ENCODE results near the gene HBP1. TPM values are rescaled to one million over a fixed set of nuclear protein-coding genes. Genes with fewer than 3 reads are reported as not detected.
A peak's percentile ranks its signal among the peaks of the same experiment; 100 is the strongest.
"Not testable (repeated sequence)": the region's sequence is repeated elsewhere in the genome, so short reads cannot be mapped to it uniquely, and the experiment has no call there.

HBP1 gene
- total RNA-seq, 1 donor from 2014 or later, result 152 TPM

- DNase-seq (ENCODE audit: low read depth in 2 of 2), result no peak
Observed at GRCh38 chr7:107185716-107186115, 16.9 kb downstream of the HBP1 start.

GRCh38 chr7:107186240-107186639, 17.4 kb downstream of the HBP1 start:
- no peak for DNase-seq (ENCODE audit: low read depth in 2 of 2)

GRCh38 chr7:107187774-107188173, 19.0 kb downstream of the HBP1 start:
- no peak for DNase-seq (ENCODE audit: low read depth in 2 of 2)

DNA sequence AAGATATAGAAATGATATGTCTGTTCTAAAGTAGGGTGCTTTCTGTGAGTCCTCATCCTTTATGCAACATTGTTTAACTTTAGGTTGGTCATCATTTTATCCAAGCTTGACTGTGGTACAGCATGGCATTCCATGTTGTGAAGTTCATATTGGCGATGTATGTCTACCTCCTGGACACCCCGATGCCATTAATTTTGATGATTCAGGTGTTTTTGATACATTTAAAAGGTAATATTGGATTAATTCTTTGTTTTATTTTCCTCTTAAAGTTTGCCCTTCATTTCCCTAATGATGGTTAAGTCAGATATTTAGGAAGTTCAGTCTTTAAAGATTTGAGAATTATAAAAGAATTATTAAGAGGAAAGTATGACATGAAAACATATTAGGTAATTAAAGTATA, 21.3 kb downstream of the HBP1 start:
- no peak for DNase-seq (ENCODE audit: low read depth in 2 of 2)

DNA sequence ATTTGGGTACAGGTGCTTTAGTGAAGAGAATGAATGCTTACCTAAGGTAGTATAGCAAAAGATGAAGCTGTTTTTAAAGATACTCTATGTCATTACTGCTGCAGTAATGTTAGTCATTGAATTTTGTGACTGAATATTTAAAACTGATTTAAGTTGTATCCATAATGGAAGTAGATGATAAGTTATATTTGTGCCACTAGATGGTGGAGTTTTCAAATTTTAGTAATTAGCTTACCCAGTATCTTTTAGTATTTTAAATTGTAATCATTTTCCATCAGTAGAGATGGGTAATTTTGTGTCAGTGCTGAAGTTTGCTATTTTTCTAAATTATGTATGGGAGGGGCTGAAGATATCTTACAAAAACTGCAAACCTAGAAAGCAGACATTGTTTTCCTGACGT, 25.2 kb downstream of the HBP1 start:
- no peak for DNase-seq (ENCODE audit: low read depth in 2 of 2)

- no peak for DNase-seq (ENCODE audit: low read depth in 2 of 2)
Observed at GRCh38 chr7:107196834-107197610, 28.2 kb downstream of the HBP1 start.

GRCh38 chr7:107201795-107202450, 33.1 kb downstream of the HBP1 start:
- peak; percentile 27 to 51 for DNase-seq (ENCODE audit: low read depth in 2 of 2)

- DNase-seq (ENCODE audit: low read depth in 2 of 2), result peak in 1 of 2 donors; percentile 9
Observed at GRCh38 chr7:107203607-107204006, 34.8 kb downstream of the HBP1 start.

DNA sequence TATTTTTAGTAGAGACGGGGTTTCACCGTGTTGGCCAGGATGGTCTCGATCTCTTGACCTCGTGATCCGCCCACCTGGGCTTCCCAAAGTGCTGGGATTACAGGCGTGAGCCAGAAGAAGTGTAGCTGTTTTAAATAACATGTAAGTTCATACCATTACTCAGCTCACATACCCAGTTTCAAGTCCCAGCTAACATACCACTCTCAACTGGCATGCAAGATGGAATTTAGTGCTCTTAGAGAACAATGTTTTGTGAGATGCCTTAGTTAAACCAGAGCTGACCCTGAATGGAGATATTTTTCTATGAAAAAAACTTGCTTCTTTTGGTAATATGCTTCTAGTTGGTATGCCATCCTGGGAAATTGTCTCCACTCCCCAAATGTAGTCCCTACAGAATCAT, 37.3 kb downstream of the HBP1 start:
- DNase-seq (ENCODE audit: low read depth in 2 of 2), result no peak

GRCh38 chr7:107206706-107207105, 37.9 kb downstream of the HBP1 start:
- no peak for DNase-seq (ENCODE audit: low read depth in 2 of 2)

GRCh38 chr7:107207459-107207858, 38.7 kb downstream of the HBP1 start:
- no peak for DNase-seq (ENCODE audit: low read depth in 2 of 2)

DNA sequence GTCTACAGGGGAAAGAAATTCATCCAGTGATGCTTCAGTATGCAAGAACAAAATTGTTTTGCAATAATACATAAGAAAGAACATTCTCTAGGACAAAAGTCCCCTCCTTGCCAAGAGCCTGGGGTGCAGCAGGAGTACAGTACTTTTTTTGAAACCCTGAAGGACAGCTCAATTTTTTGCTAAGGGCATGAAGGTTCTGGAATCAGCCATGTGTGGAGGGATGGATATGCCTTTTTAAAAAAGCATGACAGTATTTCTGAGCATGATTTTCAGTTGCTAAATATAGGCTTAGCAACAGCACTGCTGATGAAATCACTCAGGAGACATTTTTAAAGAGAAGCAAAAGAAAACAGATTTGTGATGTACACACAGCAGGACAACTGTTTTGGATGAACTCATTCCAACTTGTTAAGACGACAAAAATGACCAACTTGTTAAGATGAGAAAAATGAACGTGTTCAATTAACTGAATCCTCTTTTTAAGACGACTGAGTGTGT, 39.3 kb downstream of the HBP1 start:
- no peak for DNase-seq (ENCODE audit: low read depth in 2 of 2)

DNA sequence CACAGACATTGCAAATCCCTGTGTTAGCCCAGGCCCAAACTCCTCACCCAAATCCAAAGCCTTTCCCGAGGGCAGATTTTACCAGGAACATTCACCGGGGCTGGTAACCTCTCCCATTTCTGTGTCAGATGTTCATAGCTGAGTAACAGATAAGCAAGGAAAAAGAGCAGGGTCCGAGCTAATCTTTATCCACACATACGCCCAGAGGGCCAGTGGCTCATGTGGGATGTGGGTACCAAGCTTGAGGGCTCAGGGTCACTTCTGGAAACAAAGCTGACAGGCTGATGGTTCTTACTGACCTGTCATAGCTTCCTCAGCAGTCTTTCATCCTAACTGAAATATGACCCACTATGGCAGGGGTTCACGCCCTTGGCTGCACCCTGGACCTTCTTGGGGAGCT, 39.8 kb downstream of the HBP1 start:
- DNase-seq (ENCODE audit: low read depth in 2 of 2), result no peak

DNA sequence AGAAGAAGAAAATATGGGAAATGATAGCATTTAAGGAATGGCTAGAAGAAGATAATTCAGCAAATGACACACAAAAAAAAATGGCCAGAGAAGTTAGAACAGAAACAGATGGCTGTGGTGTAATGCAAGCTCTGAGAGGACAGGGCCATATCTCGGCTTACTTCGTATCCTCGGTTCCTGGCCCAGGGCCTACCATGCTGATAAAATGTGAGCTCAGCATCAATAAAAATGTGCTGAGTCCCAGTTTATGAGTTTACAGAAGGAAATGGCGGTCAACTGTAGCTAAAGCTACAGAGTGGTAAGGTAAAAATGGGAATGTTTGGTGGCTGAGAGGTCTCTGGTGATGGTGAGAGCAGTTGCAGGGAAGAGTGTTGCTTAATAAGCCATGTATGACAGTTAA, 40.8 kb downstream of the HBP1 start:
- DNase-seq (ENCODE audit: low read depth in 2 of 2), result no peak

GRCh38 chr7:107210400-107210799, 41.6 kb downstream of the HBP1 start:
- DNase-seq (ENCODE audit: low read depth in 2 of 2), result no peak

- no peak for DNase-seq (ENCODE audit: low read depth in 2 of 2)
Observed at GRCh38 chr7:107212725-107213124, 43.9 kb downstream of the HBP1 start.

- no peak for DNase-seq (ENCODE audit: low read depth in 2 of 2)
Observed at GRCh38 chr7:107213193-107213788, 44.5 kb downstream of the HBP1 start.

- no peak for DNase-seq (ENCODE audit: low read depth in 2 of 2)
Observed at GRCh38 chr7:107213945-107214344, 45.1 kb downstream of the HBP1 start.

- no peak for DNase-seq (ENCODE audit: low read depth in 2 of 2)
Observed at GRCh38 chr7:107219563-107220244, 50.9 kb downstream of the HBP1 start.

DNA sequence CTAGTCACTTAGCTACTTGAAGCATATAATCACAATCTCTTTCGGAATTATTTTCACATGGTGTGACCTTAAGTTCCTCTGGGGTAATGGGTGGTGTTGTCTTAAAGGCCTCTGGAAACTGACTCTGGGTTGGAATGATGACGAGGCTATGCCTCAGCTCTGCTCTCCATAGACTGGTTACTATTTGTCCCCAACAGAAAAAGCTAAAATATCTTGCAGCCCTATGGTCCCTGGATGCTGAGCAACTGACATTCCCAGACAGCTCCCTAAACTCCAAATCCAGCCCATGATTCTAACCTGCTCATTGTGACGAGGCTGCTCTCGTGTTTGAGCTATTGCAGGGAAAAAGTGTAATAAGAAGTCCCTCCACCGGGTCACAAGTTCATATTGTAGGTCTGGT, 51.6 kb downstream of the HBP1 start:
- DNase-seq (ENCODE audit: low read depth in 2 of 2), result no peak

GRCh38 chr7:107220806-107221205, 52.0 kb downstream of the HBP1 start:
- DNase-seq (ENCODE audit: low read depth in 2 of 2), result not testable (repeated sequence)
